Measurements from ENCODE around the gene ATRNL1. TPM values are rescaled to one million over a fixed set of nuclear protein-coding genes. Genes with fewer than 3 reads are reported as not detected.

Gene ATRNL1
- polyA plus RNA-seq, 1 of the 3 experiments (the other 2 are of a cell fraction): 0.67 TPM

DNA sequence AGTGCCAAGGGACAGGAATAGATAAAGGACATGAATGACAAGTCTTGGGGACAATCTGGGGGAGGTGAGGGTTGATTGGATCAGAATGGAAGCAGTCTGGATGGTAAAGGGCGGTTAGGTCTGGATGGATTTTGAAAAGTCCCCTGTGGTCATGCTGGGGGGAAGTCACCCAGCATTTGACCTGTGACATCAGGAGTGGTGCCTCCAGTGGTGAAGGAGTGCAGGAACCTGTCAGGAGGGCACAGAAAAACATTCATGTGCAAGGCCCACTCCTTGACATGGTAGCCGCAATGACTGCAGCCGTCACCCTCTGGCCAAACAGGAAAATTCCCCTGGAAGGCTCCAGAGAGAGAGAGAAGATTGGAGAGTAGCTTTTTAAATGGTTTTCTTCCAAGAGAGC, 875.1 kb downstream of the ATRNL1 start:
- no peaks in the 10 kb centered on the region for H3K9me3 ChIP-seq
- no peak overlapping the region for H2AFZ ChIP-seq (ENCODE audit: low read depth)
- H3K27ac ChIP-seq (ENCODE audit: low read depth in 2 of 2, low read length in 1 of 2): no peak overlapping the region
- no peaks in the 10 kb centered on the region for H3K27me3 ChIP-seq (ENCODE audit: insufficient read depth)
- TF ChIP-seq RAD21 (IDR thresholded peaks at IDR 0.05; ENCODE audit: low read length): no peak
- no peak for TF ChIP-seq POLR2AphosphoS5 (IDR thresholded peaks at IDR 0.05; ENCODE audit: low read depth, low read length)
- TF ChIP-seq PBX3 (IDR thresholded peaks at IDR 0.05): no peak
- TF ChIP-seq JUND (IDR thresholded peaks at IDR 0.05): no peak
- no peak for TF ChIP-seq FOXJ3 (CRISPR knock-in tag; IDR thresholded peaks at IDR 0.05)
- no peak for TF ChIP-seq FOSL2 (IDR thresholded peaks at IDR 0.05; ENCODE audit: borderline replicate concordance, low read depth)
- TF ChIP-seq, protein P1, sequence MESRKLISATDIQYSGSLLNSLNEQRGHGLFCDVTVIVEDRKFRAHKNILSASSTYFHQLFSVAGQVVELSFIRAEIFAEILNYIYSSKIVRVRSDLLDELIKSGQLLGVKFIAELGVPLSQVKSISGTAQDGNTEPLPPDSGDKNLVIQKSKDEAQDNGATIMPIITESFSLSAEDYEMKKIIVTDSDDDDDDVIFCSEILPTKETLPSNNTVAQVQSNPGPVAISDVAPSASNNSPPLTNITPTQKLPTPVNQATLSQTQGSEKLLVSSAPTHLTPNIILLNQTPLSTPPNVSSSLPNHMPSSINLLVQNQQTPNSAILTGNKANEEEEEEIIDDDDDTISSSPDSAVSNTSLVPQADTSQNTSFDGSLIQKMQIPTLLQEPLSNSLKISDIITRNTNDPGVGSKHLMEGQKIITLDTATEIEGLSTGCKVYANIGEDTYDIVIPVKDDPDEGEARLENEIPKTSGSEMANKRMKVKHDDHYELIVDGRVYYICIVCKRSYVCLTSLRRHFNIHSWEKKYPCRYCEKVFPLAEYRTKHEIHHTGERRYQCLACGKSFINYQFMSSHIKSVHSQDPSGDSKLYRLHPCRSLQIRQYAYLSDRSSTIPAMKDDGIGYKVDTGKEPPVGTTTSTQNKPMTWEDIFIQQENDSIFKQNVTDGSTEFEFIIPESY (IDR thresholded peaks at IDR 0.05; ENCODE audit: borderline replicate concordance, low read depth): no peak
- TF ChIP-seq RFX5 (IDR thresholded peaks at IDR 0.05; ENCODE audit: low read length): no peak
- no peak for TF ChIP-seq EZH2phosphoT487 (IDR thresholded peaks at IDR 0.05; ENCODE audit: borderline replicate concordance, low read depth)
- no peak for TF ChIP-seq MXI1 (IDR thresholded peaks at IDR 0.05; ENCODE audit: low read depth, low read length)
- TF ChIP-seq YY1 (IDR thresholded peaks at IDR 0.05; ENCODE audit: low read depth): no peak
- TF ChIP-seq, protein P2, sequence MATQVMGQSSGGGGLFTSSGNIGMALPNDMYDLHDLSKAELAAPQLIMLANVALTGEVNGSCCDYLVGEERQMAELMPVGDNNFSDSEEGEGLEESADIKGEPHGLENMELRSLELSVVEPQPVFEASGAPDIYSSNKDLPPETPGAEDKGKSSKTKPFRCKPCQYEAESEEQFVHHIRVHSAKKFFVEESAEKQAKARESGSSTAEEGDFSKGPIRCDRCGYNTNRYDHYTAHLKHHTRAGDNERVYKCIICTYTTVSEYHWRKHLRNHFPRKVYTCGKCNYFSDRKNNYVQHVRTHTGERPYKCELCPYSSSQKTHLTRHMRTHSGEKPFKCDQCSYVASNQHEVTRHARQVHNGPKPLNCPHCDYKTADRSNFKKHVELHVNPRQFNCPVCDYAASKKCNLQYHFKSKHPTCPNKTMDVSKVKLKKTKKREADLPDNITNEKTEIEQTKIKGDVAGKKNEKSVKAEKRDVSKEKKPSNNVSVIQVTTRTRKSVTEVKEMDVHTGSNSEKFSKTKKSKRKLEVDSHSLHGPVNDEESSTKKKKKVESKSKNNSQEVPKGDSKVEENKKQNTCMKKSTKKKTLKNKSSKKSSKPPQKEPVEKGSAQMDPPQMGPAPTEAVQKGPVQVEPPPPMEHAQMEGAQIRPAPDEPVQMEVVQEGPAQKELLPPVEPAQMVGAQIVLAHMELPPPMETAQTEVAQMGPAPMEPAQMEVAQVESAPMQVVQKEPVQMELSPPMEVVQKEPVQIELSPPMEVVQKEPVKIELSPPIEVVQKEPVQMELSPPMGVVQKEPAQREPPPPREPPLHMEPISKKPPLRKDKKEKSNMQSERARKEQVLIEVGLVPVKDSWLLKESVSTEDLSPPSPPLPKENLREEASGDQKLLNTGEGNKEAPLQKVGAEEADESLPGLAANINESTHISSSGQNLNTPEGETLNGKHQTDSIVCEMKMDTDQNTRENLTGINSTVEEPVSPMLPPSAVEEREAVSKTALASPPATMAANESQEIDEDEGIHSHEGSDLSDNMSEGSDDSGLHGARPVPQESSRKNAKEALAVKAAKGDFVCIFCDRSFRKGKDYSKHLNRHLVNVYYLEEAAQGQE (IDR thresholded peaks at IDR 0.05; ENCODE audit: low read depth, low read length): no peak
- TF ChIP-seq, protein P3, sequence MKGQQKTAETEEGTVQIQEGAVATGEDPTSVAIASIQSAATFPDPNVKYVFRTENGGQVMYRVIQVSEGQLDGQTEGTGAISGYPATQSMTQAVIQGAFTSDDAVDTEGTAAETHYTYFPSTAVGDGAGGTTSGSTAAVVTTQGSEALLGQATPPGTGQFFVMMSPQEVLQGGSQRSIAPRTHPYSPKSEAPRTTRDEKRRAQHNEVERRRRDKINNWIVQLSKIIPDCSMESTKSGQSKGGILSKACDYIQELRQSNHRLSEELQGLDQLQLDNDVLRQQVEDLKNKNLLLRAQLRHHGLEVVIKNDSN (IDR thresholded peaks at IDR 0.05; ENCODE audit: borderline replicate concordance, low read depth): no peak
- TF ChIP-seq, protein P4, sequence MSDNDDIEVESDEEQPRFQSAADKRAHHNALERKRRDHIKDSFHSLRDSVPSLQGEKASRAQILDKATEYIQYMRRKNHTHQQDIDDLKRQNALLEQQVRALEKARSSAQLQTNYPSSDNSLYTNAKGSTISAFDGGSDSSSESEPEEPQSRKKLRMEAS (IDR thresholded peaks at IDR 0.05; ENCODE audit: low read depth): no peak
- no peak for TF ChIP-seq TEAD4 (IDR thresholded peaks at IDR 0.05; ENCODE audit: borderline replicate concordance, insufficient read depth)
- TF ChIP-seq TCF12 (IDR thresholded peaks at IDR 0.05): no peak
- TF ChIP-seq NFIC (IDR thresholded peaks at IDR 0.05; ENCODE audit: borderline replicate concordance): no peak
- 89% methylated on average over 3 of the region's 3 CpGs for WGBS (ENCODE audit: low lambda C conversion rate)
- H3K4me2 ChIP-seq: no peak overlapping the region
- no peak overlapping the region for H3K4me3 ChIP-seq (ENCODE audit: low read depth in 2 of 2, low read length in 1 of 2)
- H3K4me1 ChIP-seq (ENCODE audit: control insufficient read depth in 1 of 2, insufficient read depth in 2 of 2, low read depth in 1 of 2, low read length in 1 of 2): no peaks in the 10 kb centered on the region; a peak in 1 of 4 replicates
- no peaks in the 10 kb centered on the region for H4K20me1 ChIP-seq (ENCODE audit: insufficient read depth)
- POLR2A ChIA-PET: no interaction called here
- H3K9ac ChIP-seq: no peak overlapping the region
- no peaks in the 10 kb centered on the region for H3K79me2 ChIP-seq (ENCODE audit: insufficient read depth)
- no peaks in the 10 kb centered on the region for H3F3A ChIP-seq (replicated peaks; ENCODE audit: insufficient read depth)
- H3K9me2 ChIP-seq: no peaks in the 10 kb centered on the region
- CTCF ChIA-PET: no interaction called here
- H3K36me3 ChIP-seq (replicated peaks in 1 of 2; ENCODE audit: control insufficient read depth in 1 of 2, insufficient read depth in 2 of 2, low read length in 1 of 2): no peaks in the 10 kb centered on the region
- no peak for DNase-seq
